Adrenal gland (tissue), 12 donors: ENCODE measurements around the gene PPM1L. TPM values are rescaled to one million over a fixed set of nuclear protein-coding genes. Genes with fewer than 3 reads are reported as not detected.
A peak's percentile ranks its signal among the peaks of the same experiment; 100 is the strongest.

Experiments used
- DNase-seq, 7 donors: peaks; one replicate each; pipeline ENCODE4 v3.0.0-alpha.2; 2019 to 2020
- H3K27ac ChIP-seq, 5 donors: fragments of 200-600 bp; sonication (generic) in 4 of 5; 1 replicate in 3 of 5; 2 replicates in 2 of 5; pipeline versions ENCODE4 v1.5.1 to v1.8.0; 2016 to 2020; ENCODE audit warnings: mild to moderate bottlenecking in 1 of 5
- H3K27me3 ChIP-seq: fragments of 200-600 bp; 2 replicates; pipeline ENCODE4 v1.8.0; 2021
- H3K36me3 ChIP-seq, 2 donors: fragments of 200-600 bp; replicated peaks in 1 of 2; 1 replicate in 1 of 2; 2 replicates in 1 of 2; pipeline versions ENCODE4 v1.5.1 to v1.8.0; 2018 to 2022
- H3K4me1 ChIP-seq, 2 donors: fragments of 200-600 bp; replicated peaks in 1 of 2; 1 replicate in 1 of 2; 2 replicates in 1 of 2; pipeline versions ENCODE4 v1.5.1 to v1.8.0; 2018 to 2021
- H3K4me3 ChIP-seq, 4 donors: fragments of 200-600 bp; sonication (generic) in 3 of 4; one replicate each; pipeline ENCODE4 v1.5.1; 2016 to 2018
- H3K9me3 ChIP-seq, 3 donors: fragments of 200-600 bp; sonication (generic) in 1 of 3; replicated peaks in 1 of 3; 1 replicate in 2 of 3; 2 replicates in 1 of 3; pipeline versions ENCODE4 v1.5.1 to v1.8.0; 2016 to 2021
- CTCF ChIP-seq, 6 experiments: fragments of 450-650 bp in 4 of 6; fragments of 200-600 bp in 2 of 6; sonication (generic) in 1 of 6; IDR thresholded peaks; 1 replicate in 5 of 6; 2 replicates in 1 of 6; pipeline versions ENCODE4 v1.5.1 to v1.8.0; 2016 to 2021; ENCODE audit warnings: antibody characterized with exemption in 6 of 6, mild to moderate bottlenecking in 2 of 6, moderate library complexity in 1 of 6
- POLR2A ChIP-seq, 2 donors: fragments of 450-650 bp; IDR thresholded peaks; one replicate each; pipeline ENCODE4 v1.6.1; 2017; ENCODE audit warnings: antibody characterized with exemption in 2 of 2, mild to moderate bottlenecking in 2 of 2, moderate library complexity in 1 of 2
- WGBS, 4 donors: extraction: QIAGEN DNeasy Blood & Tissue Kit in 2 of 4; methylation state at CpG; one replicate each; pipeline versions ENCODE4 v1.1.5 to v1.1.7; 2013 to 2017; 5-methylcytosine and 5-hydroxymethylcytosine counted together
- intact Hi-C, 2 donors: fragments of 100-400 bp; cut with DNase I; formaldehyde crosslinking; loops; one replicate each; pipeline versions ENCODE4 v1.14.1 to v1.15.0; 2022 to 2023
- polyA plus RNA-seq, 3 donors: library from polyadenylated mRNA; stranded (reverse); fragments of 200-250 nt in 2 of 3; fragments of 350-450 nt in 1 of 3; fragmentation: Illumina TruSeq in 1 of 3; extraction: RNeasy Lipid Tissue Mini Kit (QIAGEN cat#74804) in 1 of 3; gene quantifications; one replicate each; pipeline ENCODE4 v1.2.3, GENCODE V29; 2013 to 2014
- total RNA-seq, 9 donors: library from RNA; depleted of rRNA in 4 of 9; stranded (reverse); fragments of >200 nt in 4 of 9; fragments of 120-200 nt in 1 of 9; fragmentation: NEBNext Ultra II Directional in 1 of 9; extraction: Animal tissue kit (Norgen Biotek cat#: 25700) in 1 of 9; gene quantifications; one replicate each; pipeline versions ENCODE4 v1.1.0 to v1.2.4, GENCODE V29; 2013 to 2023
- donor health status: healthy with polysubstance abuse.
- donor health status: Bipolar disorder and iron deficiency.
- donor health status: DM: yes; HTN: yes; CAD: no.
- donor health status: DM: no; HTN: no; CAD: no.
- donor health status: DM: no; HTN: no; CAD: no.
- donor health status: DM: yes; HTN: yes; CAD: no.

The PPM1L gene
- total and polyA plus RNA-seq, 12 donors = 2.4 to 53.6 (median 35.0) TPM

GRCh38 chr3:160956785-160957184 lies 200.8 kb downstream of the PPM1L start:
- Histone ChIP-seq H3K27ac (no peak overlapping the region), H3K9me3 (no peaks in the 10 kb centered on the region), H3K27me3 (no peaks in the 10 kb centered on the region), H3K36me3 (no peaks in the 10 kb centered on the region), H3K4me3 (no peak overlapping the region), H3K4me1 (peaks cover 9 to 23% of the 10 kb centered on the region in 2 donors)
- no peak for DNase-seq
- intact Hi-C loops = no loop called here
- TF ChIP-seq POLR2A (IDR thresholded peaks at IDR 0.05) (no peak), CTCF (IDR thresholded peaks at IDR 0.05) (peak in 3 of 6 experiments; percentile 21 to 31 (median 24))

DNA sequence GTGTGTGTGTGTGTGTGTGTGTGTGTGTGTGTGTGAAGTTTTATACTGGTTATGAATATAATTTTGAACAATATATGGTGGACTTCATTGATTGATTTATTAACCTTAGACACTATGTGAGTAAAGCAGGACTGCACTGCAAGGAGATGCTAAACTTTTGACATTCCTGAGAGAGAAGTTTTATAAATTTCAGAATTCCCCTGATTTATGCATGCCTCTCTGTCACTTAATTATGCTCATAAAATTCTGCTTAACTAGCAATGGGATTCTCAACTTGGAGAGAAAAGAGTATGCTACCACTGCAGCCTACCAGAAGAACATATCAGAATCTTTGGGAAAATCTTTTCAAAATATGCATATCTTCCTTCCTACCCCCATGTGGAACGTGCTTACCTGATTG lies 204.5 kb downstream of the PPM1L start:
- Histone ChIP-seq H3K9me3 (no peaks in the 10 kb centered on the region), H3K27ac (no peak overlapping the region), H3K4me3 (no peak overlapping the region), H3K4me1 (no peaks in the 10 kb centered on the region), H3K36me3 (no peaks in the 10 kb centered on the region), H3K27me3 (no peaks in the 10 kb centered on the region)
- intact Hi-C loops = no loop called here
- no peak for DNase-seq
- 83 to 93% (median 90%) methylated on average over 1 of the region's 1 CpG for WGBS, 4 donors
- no peak for TF ChIP-seq CTCF (IDR thresholded peaks at IDR 0.05)
- TF ChIP-seq POLR2A (IDR thresholded peaks at IDR 0.05) = no peak

GRCh38 chr3:160963949-160964348 lies 207.9 kb downstream of the PPM1L start:
- H3K4me1 ChIP-seq = no peaks in the 10 kb centered on the region
- intact Hi-C loops = no loop called here
- TF ChIP-seq CTCF (IDR thresholded peaks at IDR 0.05) (no peak), POLR2A (IDR thresholded peaks at IDR 0.05) (no peak)
- no peaks in the 10 kb centered on the region for H3K27me3 ChIP-seq
- H3K9me3 ChIP-seq = no peaks in the 10 kb centered on the region
- H3K4me3 ChIP-seq = no peak overlapping the region
- H3K27ac ChIP-seq = no peak overlapping the region
- no peak for DNase-seq
- WGBS, 4 donors = 4 to 37% (median 24%) methylated on average over 1 of the region's 1 CpG
- no peaks in the 10 kb centered on the region for H3K36me3 ChIP-seq

GRCh38 chr3:160968761-160969160 lies 212.7 kb downstream of the PPM1L start:
- peaks cover 0 to 4% of the 10 kb centered on the region in 2 donors for H3K4me1 ChIP-seq
- WGBS, 4 donors = 33 to 46% (median 35%) methylated on average over 2 of the region's 2 CpGs
- no peak overlapping the region for H3K4me3 ChIP-seq
- H3K27ac ChIP-seq = no peak overlapping the region
- no peaks in the 10 kb centered on the region for H3K27me3 ChIP-seq
- no peak for DNase-seq
- H3K36me3 ChIP-seq = no peaks in the 10 kb centered on the region
- no peaks in the 10 kb centered on the region for H3K9me3 ChIP-seq
- intact Hi-C loops = no loop called here
- no peak for TF ChIP-seq CTCF (IDR thresholded peaks at IDR 0.05)
- TF ChIP-seq POLR2A (IDR thresholded peaks at IDR 0.05) = no peak
